Measurements from ENCODE around the gene EYA4.

EYA4 gene

DNA sequence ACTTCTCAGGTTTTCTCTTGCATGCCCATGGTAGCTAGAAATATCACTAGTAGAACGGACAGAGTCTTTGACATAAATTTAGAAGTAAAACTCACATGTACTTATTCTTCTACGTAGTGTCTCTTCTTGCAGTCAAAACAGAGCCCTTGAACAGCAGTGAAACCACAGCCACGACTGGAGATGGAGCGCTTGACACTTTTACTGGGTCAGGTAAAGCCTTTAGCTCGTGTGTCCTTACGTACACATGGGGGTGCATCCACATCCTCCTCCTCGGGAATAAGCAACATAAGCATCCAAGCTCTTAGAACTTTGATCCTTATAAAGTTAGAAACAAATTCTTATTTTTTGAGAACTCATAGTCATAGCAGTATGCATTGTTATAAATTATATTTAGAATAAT, 215.3 kb downstream of the EYA4 start:
- Histone ChIP-seq H3K9me3 (ENCODE audit: control insufficient read depth in 5 of 5, low read length in 5 of 5) (no peaks in the 10 kb centered on the region), H3K27me3 (ENCODE audit: control insufficient read depth in 5 of 5, insufficient read depth in 4 of 5, low read length in 5 of 5) (no peaks in the 10 kb centered on the region), H3K4me3 (ENCODE audit: low read depth in 1 of 5, low read length in 5 of 5) (no peak overlapping the region), H3K9ac (ENCODE audit: low read length in 5 of 5) (no peak overlapping the region), H3K27ac (ENCODE audit: low read depth, low read length) (no peak overlapping the region), H3K36me3 (ENCODE audit: control insufficient read depth in 5 of 5, insufficient read depth in 5 of 5, low read length in 5 of 5) (no peaks in the 10 kb centered on the region), H3K4me1 (ENCODE audit: control insufficient read depth in 5 of 5, insufficient read depth in 5 of 5, low read length in 5 of 5) (no peaks in the 10 kb centered on the region)

DNA sequence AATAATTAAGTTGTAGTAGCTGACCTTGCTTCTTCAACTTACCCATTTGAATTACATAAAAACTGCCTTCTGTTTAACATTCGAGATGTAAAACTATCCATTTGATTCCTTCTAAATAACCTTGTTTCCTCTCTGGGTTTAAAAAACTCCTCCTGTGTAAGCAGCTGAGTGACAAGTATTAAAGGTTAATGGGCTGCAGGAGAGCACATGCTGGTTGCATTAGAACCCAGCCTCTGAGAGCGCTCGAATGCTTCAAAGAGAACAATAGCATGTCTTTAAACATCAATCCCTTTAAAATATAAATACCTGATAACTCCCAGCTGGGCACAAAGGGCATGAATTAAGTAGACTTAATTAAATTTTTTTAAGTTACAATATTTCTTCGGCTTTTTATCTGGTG, 215.8 kb downstream of the EYA4 start:
- H3K9me3 ChIP-seq (ENCODE audit: control insufficient read depth in 5 of 5, low read length in 5 of 5): no peaks in the 10 kb centered on the region
- no peaks in the 10 kb centered on the region for H3K27me3 ChIP-seq (ENCODE audit: control insufficient read depth in 5 of 5, insufficient read depth in 4 of 5, low read length in 5 of 5)
- no peaks in the 10 kb centered on the region for H3K36me3 ChIP-seq (ENCODE audit: control insufficient read depth in 5 of 5, insufficient read depth in 5 of 5, low read length in 5 of 5)
- no peaks in the 10 kb centered on the region for H3K4me1 ChIP-seq (ENCODE audit: control insufficient read depth in 5 of 5, insufficient read depth in 5 of 5, low read length in 5 of 5)
- H3K9ac ChIP-seq (ENCODE audit: low read length in 5 of 5): no peak overlapping the region
- H3K4me3 ChIP-seq (ENCODE audit: low read depth in 1 of 5, low read length in 5 of 5): no peak overlapping the region
- no peak overlapping the region for H3K27ac ChIP-seq (ENCODE audit: low read depth, low read length)

DNA sequence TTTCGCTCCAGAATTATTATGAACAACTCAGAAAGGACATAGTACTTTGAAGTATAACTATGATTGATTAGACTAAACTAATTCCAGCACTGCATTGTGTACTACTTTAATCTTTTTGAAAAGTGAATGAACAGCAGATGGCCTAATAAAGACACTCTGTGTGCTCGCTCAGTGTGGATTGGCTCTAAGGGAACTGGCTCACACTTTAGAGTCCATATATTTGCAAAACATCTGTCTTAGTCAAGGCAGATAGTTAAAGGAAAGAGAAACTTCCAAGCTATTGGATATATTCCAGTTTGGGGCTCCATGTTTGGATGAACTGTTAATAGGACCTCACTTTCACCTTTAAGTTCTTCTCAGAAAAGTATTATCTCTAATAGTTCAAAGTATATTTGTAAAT, 218.9 kb downstream of the EYA4 start:
- no peaks in the 10 kb centered on the region for H3K36me3 ChIP-seq (ENCODE audit: control insufficient read depth in 5 of 5, insufficient read depth in 5 of 5, low read length in 5 of 5)
- no peaks in the 10 kb centered on the region for H3K9me3 ChIP-seq (ENCODE audit: control insufficient read depth in 5 of 5, low read length in 5 of 5)
- H3K4me1 ChIP-seq (ENCODE audit: control insufficient read depth in 5 of 5, insufficient read depth in 5 of 5, low read length in 5 of 5): peaks cover 0 to 6% (median 0%) of the 10 kb centered on the region in 5 donors
- H3K27me3 ChIP-seq (ENCODE audit: control insufficient read depth in 5 of 5, insufficient read depth in 4 of 5, low read length in 5 of 5): no peaks in the 10 kb centered on the region
- H3K4me3 ChIP-seq (ENCODE audit: low read depth in 1 of 5, low read length in 5 of 5): no peak overlapping the region
- no peak overlapping the region for H3K9ac ChIP-seq (ENCODE audit: low read length in 5 of 5)
- H3K27ac ChIP-seq (ENCODE audit: low read depth, low read length): no peak overlapping the region

DNA sequence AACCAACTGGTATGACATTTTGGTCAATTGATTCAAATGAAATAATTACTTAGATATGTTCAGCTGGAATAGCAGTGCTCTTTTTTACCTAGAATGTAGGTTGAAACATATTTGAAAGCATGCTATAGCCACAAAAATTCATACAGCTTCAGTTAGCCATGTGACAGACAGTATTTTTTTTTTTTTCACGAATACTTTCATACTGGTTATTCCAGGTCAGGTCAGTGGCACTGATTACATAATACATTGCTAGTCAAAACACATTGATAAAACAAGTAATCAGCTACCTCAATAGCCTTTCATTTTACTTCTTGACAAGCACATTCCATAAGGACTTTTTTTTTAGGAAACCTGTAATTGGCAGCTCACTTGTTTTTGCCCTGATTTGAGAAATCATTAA, 222.6 kb downstream of the EYA4 start:
- H3K27me3 ChIP-seq (ENCODE audit: control insufficient read depth in 5 of 5, insufficient read depth in 4 of 5, low read length in 5 of 5): no peaks in the 10 kb centered on the region
- H3K4me3 ChIP-seq (ENCODE audit: low read depth in 1 of 5, low read length in 5 of 5): no peak overlapping the region
- no peak overlapping the region for H3K27ac ChIP-seq (ENCODE audit: low read depth, low read length)
- no peaks in the 10 kb centered on the region for H3K36me3 ChIP-seq (ENCODE audit: control insufficient read depth in 5 of 5, insufficient read depth in 5 of 5, low read length in 5 of 5)
- H3K9ac ChIP-seq (ENCODE audit: low read length in 5 of 5): no peak overlapping the region
- H3K4me1 ChIP-seq (ENCODE audit: control insufficient read depth in 5 of 5, insufficient read depth in 5 of 5, low read length in 5 of 5): peaks cover 0 to 6% (median 0%) of the 10 kb centered on the region in 5 donors
- no peaks in the 10 kb centered on the region for H3K9me3 ChIP-seq (ENCODE audit: control insufficient read depth in 5 of 5, low read length in 5 of 5)

DNA sequence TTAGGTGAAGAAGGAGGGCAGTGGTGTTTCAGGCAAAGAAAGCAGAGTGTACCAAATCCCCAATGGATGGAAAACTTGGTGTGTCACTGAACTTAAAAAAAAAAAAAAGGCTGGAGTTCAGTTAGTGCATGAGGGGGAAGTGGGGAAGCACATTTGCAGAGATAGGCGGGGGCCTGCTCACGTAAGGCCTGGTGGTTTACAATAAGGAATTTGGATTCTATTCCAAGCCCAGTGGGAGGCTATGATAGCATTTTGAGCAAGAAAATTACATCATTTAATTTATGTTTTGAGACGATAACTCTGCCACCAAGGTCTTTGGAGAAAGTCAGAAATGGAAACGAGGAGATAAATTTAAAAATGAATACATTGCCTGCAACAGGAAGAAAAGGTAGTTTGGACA, 225.5 kb downstream of the EYA4 start:
- Histone ChIP-seq H3K27me3 (ENCODE audit: control insufficient read depth in 5 of 5, insufficient read depth in 4 of 5, low read length in 5 of 5) (no peaks in the 10 kb centered on the region), H3K9me3 (ENCODE audit: control insufficient read depth in 5 of 5, low read length in 5 of 5) (no peaks in the 10 kb centered on the region), H3K9ac (ENCODE audit: low read length in 5 of 5) (no peak overlapping the region), H3K27ac (ENCODE audit: low read depth, low read length) (no peak overlapping the region), H3K4me1 (ENCODE audit: control insufficient read depth in 5 of 5, insufficient read depth in 5 of 5, low read length in 5 of 5) (peaks cover 0 to 6% (median 0%) of the 10 kb centered on the region in 5 donors), H3K4me3 (ENCODE audit: low read depth in 1 of 5, low read length in 5 of 5) (no peak overlapping the region), H3K36me3 (ENCODE audit: control insufficient read depth in 5 of 5, insufficient read depth in 5 of 5, low read length in 5 of 5) (no peaks in the 10 kb centered on the region)

DNA sequence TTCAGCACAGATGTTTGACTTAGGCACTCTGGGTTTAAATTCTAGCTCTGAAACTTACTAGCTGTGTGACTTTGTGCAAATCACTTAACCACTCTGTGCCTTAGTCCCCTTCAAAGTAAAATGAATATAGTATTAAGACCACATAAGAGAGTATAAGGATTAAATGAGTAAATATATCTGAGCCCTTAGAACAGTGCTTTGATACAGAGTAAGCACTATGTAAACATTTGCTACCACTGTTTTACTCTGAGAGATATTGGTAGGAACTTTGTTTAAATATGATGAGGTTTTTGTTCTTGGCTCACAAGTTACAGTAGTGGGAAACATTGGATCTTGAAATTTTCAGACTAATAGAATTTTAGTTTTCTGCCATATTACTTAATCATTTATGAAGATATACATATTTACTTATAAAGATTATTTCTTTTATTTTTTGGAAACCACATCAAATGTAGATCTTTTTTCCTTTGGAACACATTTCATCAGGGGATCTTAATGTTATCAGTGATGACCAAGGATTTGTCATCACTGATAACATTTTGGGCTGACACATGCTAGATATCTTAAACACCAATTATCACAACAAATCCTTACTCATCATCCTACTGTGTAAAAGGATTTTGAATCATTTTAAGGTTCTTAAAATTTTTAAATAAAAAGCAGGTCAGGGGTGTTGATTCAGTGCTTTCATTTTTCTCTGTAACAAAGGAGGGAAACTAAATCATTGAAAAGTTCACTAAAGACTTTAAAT, 226.2 kb downstream of the EYA4 start:
- no peak overlapping the region for H3K9ac ChIP-seq (ENCODE audit: low read length in 5 of 5)
- H3K36me3 ChIP-seq (ENCODE audit: control insufficient read depth in 5 of 5, insufficient read depth in 5 of 5, low read length in 5 of 5): no peaks in the 10 kb centered on the region
- H3K27ac ChIP-seq (ENCODE audit: low read depth, low read length): no peak overlapping the region
- no peaks in the 10 kb centered on the region for H3K9me3 ChIP-seq (ENCODE audit: control insufficient read depth in 5 of 5, low read length in 5 of 5)
- peaks cover 0 to 6% (median 0%) of the 10 kb centered on the region in 5 donors for H3K4me1 ChIP-seq (ENCODE audit: control insufficient read depth in 5 of 5, insufficient read depth in 5 of 5, low read length in 5 of 5)
- no peak overlapping the region for H3K4me3 ChIP-seq (ENCODE audit: low read depth in 1 of 5, low read length in 5 of 5)
- no peaks in the 10 kb centered on the region for H3K27me3 ChIP-seq (ENCODE audit: control insufficient read depth in 5 of 5, insufficient read depth in 4 of 5, low read length in 5 of 5)

DNA sequence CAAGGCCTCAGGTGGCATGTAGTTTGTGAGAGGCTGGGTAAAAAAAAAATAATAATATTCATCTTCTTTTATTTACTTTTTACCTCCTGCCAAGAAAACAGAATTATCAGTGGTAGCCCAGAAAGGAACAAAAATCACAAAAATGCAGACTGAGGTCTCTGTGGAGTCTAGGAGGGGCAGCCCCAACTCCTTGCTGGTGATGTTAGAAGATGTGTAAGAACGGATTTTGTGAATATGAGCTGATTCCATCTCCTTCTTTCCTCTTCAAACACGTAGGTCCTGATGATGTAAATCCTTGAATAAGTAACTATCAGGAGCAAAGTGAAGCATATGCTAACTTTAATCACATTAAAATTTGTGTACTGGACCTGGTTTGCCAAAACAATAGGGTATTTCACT, 226.8 kb downstream of the EYA4 start:
- Histone ChIP-seq H3K4me1 (ENCODE audit: control insufficient read depth in 5 of 5, insufficient read depth in 5 of 5, low read length in 5 of 5) (peaks cover 0 to 6% (median 0%) of the 10 kb centered on the region in 5 donors), H3K27ac (ENCODE audit: low read depth, low read length) (no peak overlapping the region), H3K27me3 (ENCODE audit: control insufficient read depth in 5 of 5, insufficient read depth in 4 of 5, low read length in 5 of 5) (no peaks in the 10 kb centered on the region), H3K36me3 (ENCODE audit: control insufficient read depth in 5 of 5, insufficient read depth in 5 of 5, low read length in 5 of 5) (no peaks in the 10 kb centered on the region), H3K9ac (ENCODE audit: low read length in 5 of 5) (no peak overlapping the region), H3K9me3 (ENCODE audit: control insufficient read depth in 5 of 5, low read length in 5 of 5) (no peaks in the 10 kb centered on the region), H3K4me3 (ENCODE audit: low read depth in 1 of 5, low read length in 5 of 5) (no peak overlapping the region)

DNA sequence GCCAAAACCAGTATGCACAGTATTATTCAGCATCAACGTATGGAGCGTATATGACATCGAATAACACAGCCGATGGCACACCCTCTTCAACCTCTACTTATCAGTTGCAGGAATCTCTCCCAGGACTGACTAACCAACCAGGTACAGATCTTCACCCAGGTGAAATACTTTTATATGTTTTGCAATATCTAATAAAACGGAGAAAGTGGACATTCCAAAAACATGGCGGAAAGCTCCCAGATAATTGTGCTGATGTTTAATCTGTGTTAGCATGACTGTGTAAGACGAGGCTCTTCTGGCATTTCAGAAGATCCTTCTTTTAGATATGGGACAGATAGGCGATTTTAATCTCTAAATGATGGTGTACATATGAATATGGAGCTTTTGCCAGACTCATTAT, 227.4 kb downstream of the EYA4 start:
- Histone ChIP-seq H3K4me1 (ENCODE audit: control insufficient read depth in 5 of 5, insufficient read depth in 5 of 5, low read length in 5 of 5) (peaks cover 0 to 6% (median 0%) of the 10 kb centered on the region in 5 donors), H3K27ac (ENCODE audit: low read depth, low read length) (no peak overlapping the region), H3K9me3 (ENCODE audit: control insufficient read depth in 5 of 5, low read length in 5 of 5) (no peaks in the 10 kb centered on the region), H3K4me3 (ENCODE audit: low read depth in 1 of 5, low read length in 5 of 5) (no peak overlapping the region), H3K36me3 (ENCODE audit: control insufficient read depth in 5 of 5, insufficient read depth in 5 of 5, low read length in 5 of 5) (no peaks in the 10 kb centered on the region), H3K9ac (ENCODE audit: low read length in 5 of 5) (no peak overlapping the region), H3K27me3 (ENCODE audit: control insufficient read depth in 5 of 5, insufficient read depth in 4 of 5, low read length in 5 of 5) (no peaks in the 10 kb centered on the region)

DNA sequence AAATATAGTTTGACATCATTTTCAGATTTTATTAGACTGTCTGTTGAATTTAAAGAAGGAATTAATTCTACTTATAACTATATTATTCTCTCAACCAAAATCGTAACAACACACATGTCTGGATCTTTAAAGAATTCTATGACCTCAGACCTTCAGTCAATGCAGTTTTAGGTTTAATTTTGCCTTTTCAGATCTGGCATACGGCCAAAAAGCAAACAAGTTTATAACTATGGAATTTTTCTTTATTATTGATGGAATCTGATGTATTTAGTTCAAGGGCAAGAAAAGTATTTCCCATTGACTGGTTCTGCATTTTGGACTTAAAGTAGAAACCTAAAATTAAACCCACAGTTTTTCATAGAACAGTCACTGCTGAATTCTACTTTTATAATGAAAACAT, 233.4 kb downstream of the EYA4 start:
- no peaks in the 10 kb centered on the region for H3K9me3 ChIP-seq (ENCODE audit: control insufficient read depth in 5 of 5, low read length in 5 of 5)
- no peaks in the 10 kb centered on the region for H3K36me3 ChIP-seq (ENCODE audit: control insufficient read depth in 5 of 5, insufficient read depth in 5 of 5, low read length in 5 of 5)
- H3K27ac ChIP-seq (ENCODE audit: low read depth, low read length): no peak overlapping the region
- no peaks in the 10 kb centered on the region for H3K4me1 ChIP-seq (ENCODE audit: control insufficient read depth in 5 of 5, insufficient read depth in 5 of 5, low read length in 5 of 5)
- no peak overlapping the region for H3K4me3 ChIP-seq (ENCODE audit: low read depth in 1 of 5, low read length in 5 of 5)
- no peak overlapping the region for H3K9ac ChIP-seq (ENCODE audit: low read length in 5 of 5)
- no peaks in the 10 kb centered on the region for H3K27me3 ChIP-seq (ENCODE audit: control insufficient read depth in 5 of 5, insufficient read depth in 4 of 5, low read length in 5 of 5)

DNA sequence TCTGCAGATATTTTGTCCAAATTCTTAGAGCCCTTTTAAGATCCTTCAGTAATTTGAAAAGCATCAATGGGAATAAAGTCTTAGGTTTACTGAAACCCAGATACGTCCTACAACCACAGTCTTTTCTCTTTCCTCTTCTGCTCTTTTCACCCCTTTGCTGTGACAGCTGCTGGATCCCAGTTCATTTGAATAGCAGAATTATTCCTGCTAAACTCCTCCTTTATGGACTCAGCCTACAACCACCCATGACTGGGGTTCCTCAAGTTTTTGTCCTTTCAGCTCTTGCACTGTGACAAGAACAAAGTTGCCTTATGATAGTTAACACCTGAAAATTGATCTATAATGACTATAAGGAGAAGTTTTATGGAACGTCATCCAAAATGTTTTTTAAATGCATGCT, 237.5 kb downstream of the EYA4 start:
- Histone ChIP-seq H3K4me3 (ENCODE audit: low read depth in 1 of 5, low read length in 5 of 5) (no peak overlapping the region), H3K27ac (ENCODE audit: low read depth, low read length) (no peak overlapping the region), H3K27me3 (ENCODE audit: control insufficient read depth in 5 of 5, insufficient read depth in 4 of 5, low read length in 5 of 5) (no peaks in the 10 kb centered on the region), H3K4me1 (ENCODE audit: control insufficient read depth in 5 of 5, insufficient read depth in 5 of 5, low read length in 5 of 5) (no peaks in the 10 kb centered on the region), H3K9ac (ENCODE audit: low read length in 5 of 5) (no peak overlapping the region), H3K9me3 (ENCODE audit: control insufficient read depth in 5 of 5, low read length in 5 of 5) (no peaks in the 10 kb centered on the region), H3K36me3 (ENCODE audit: control insufficient read depth in 5 of 5, insufficient read depth in 5 of 5, low read length in 5 of 5) (no peaks in the 10 kb centered on the region)

Measured in subcutaneous abdominal adipose tissue (tissue), 5 donors.